ENCODE measurements around the gene CLEC10A.
"Not testable (repeated sequence)": the region's sequence is repeated elsewhere in the genome, so short reads cannot be mapped to it uniquely, and the experiment has no call there.

Gene CLEC10A

DNA sequence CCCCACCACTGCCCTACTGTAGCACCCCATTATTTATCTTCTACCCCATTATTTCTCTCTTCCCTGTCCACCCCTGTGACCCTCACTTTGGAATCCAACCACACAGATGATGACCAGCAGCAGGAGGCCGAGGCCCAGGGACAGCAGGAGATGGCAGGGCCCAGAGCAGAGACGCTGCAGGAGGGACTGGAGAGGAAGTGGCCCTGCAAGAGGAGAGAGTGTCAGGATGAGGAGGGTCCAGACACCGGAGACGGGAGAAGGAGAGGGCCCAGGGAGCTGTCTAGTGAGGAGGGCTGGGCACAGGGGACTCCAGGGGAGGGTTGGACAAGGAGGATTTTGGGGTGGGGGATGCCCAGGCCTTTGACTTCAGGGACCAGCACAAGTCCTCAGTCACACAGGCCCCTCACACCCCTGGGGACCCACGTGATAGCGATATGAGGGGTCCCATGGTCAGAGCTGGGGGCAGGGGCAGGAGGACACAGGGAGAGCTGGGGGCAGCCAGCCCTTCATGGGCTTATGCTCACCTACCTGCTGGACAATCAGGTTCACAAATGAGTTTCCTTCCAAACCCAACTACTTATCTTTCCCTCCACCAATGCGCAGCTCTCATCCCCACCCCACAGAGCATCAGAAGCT lies 2.0 kb downstream of the CLEC10A start:
- no peak for DNase-seq (ENCODE audit: low read depth in 4 of 4, low spot score in 1 of 4)

DNA sequence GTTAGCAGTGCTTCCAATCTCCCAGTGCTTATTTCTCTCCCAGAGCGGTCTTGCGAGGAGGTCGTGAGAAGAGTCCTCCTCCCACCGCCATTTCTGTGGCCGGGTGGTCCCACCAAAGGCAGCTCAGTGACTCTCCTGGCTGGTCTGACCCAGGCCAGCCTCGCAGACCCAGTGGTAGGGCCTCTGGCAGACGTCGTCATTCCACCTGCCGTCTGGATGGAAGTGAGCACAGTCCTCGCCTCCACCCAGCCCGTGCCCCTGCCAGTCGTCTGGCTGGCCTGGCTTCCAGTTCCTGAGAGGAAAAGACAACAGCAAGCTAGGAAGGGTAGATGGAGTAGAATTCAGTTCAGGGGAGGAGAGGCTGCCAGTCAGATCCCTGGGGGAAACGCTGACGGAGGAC lies 5.1 kb downstream of the CLEC10A start:
- no peak for DNase-seq (ENCODE audit: low read depth in 4 of 4, low spot score in 1 of 4)

DNA sequence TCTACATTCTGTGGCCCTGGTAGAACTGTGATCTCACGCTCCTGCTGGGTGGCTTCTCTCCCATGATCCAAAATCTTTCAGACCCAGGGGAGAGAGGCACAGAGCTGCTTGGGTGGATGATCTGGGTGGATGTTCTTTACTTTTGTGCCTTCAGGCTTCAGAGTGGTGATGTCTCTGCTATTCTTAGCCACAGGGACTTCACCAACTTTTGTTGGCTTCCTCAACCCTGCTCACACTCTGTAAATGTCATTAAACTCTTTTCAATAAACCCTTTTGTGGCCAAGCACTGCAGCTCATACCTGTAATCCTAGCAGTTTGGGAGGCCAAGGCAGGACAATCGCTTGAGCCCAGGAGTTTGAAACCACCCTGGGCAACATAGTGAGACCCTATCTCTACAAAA lies 7.6 kb downstream of the CLEC10A start:
- DNase-seq (ENCODE audit: low read depth in 4 of 4, low spot score in 1 of 4) = no peak

DNA sequence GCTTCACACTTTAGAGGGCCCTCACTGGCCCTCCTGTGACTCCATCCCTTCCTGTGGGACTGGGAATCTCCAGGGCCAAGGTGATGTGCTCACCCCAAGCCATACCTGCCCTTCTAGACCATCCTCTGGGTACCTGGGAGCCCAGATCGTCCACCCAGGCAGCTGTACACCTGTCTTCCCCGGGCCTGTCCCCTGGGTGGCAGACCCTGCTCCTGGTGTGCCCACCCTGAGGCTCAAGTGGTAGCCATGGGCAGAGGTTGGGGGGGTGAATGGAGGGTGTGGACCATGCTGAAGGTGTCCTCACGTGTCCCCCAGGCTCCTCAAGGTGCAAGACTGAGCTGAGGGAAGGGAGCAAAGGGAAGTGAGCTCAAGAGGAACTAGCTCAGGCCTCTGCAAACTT lies 9.3 kb downstream of the CLEC10A start:
- no peak for DNase-seq (ENCODE audit: low read depth in 4 of 4, low spot score in 1 of 4)

DNA sequence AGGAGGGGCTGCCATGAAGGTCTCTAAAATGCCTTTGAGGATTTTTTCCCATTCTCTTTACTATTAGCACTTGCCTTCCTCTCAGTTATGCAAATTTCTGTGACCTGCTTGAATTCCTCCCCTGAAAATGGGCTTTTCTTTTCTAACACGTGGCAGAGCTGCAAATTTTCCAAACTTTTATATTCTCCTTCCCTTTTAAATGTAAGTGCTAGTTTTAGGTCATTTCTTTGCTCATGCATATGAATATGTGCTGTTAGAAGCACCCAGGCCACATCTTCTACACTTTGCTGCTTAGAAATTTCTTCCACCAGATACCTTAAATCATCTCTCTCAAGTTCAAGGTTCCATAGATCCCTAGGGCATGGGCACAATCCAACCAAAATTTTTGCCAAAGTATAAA lies 11.8 kb downstream of the CLEC10A start:
- no peak for DNase-seq (ENCODE audit: low read depth in 4 of 4, low spot score in 1 of 4)

DNA sequence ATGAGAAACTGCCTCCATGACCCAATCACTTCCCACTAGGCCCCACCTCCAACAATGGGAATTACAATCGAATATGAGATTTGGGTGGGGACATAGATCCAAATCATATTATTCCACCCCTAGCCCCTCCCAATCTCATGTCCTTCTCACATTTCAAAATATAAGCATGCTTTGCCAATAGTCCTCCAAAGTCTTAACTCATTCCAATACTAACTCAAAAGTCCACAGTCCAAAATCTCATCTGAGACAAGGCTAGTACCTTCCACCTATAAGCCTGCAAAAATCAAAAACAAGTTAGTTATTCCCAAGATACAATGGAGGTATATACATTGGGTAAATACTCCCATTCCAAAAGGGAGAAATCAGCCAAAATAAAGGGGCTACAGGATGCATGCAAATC lies 12.9 kb downstream of the CLEC10A start:
- no peak for DNase-seq (ENCODE audit: low read depth in 4 of 4, low spot score in 1 of 4)

DNA sequence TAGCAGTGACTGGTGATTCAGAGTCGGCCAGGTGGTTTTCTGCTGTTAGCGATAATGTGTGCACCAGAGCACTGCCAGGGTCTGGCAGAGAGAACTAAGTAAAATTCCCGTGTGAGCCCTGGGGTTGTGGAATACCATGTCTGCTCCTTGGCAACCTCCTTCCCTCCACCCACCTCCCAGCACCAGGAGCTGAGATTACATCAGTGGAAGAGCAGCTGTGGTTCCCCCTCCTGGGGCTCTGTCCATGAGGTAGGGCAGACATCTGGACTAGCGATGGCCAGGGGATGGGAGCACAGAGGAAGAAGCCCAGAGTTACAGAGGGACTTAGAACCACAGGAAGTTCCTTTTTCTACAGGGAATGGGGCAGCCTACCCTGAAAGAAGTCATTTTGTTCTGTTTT lies 15.8 kb downstream of the CLEC10A start:
- no peak for DNase-seq (ENCODE audit: low read depth in 4 of 4, low spot score in 1 of 4)

DNA sequence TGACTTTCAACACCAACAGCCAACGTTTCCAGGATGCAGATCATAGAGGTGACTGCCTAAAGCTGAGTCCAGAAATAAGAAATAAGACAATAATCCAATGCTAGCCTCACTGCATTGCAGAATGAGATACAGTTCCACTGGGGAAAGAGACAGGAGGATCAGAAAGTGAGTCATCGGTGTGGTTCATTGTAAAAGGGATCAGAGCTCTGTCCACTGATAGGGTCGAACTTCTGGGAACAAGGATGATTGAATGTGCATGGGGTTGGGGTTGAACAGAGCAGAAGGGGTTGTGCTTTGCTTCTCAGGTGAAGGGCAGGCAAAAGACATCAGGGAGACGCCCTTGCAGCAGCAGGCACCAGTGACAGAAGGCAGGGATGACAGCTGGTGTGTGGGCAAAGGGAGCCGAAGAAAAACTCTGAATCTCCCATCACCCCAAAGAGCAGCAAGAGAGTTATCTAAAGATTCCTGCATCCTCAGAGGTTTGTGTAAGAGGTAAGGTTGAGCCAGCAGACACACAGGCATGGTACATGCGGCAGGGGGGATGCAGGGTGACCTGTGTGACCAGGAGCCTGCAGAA lies 16.4 kb downstream of the CLEC10A start:
- no peak for DNase-seq (ENCODE audit: low read depth in 4 of 4, low spot score in 1 of 4)

DNA sequence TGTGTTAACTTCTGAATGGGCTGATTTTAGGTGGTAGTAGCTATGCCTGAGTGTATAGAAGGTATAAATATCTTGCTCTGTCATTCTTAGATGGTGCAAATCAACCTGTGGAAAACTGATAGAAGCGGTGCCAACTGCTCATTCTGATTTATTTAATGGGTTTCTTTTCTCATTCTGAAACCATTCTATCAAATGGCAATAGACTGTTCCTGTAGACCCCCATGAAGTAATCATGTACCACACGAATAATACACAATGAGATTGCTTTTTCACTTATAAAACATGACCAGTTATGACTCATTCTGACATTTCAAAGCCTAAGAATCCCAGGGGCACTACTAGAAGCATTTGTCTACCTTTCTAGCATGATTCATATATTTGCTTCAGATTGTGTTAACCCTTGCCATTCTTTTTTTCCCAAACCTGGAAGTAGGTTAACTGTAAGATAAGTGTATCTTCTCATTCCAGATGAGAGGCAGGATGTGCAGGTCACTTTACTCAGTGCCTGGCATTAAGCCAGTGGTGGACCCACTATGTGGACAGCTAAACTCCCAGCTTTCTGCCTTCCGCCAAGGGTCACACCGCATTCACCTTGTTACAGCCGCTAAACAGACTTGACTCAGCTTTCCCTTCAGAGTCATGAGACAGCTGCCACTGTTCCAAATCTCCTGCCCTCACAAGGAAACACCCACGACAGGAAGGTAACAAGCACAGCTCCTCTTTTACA lies 19.7 kb downstream of the CLEC10A start:
- peak in 2 of 4 experiments; percentile 26 to 43 for DNase-seq (ENCODE audit: low read depth in 4 of 4, low spot score in 1 of 4)

DNA sequence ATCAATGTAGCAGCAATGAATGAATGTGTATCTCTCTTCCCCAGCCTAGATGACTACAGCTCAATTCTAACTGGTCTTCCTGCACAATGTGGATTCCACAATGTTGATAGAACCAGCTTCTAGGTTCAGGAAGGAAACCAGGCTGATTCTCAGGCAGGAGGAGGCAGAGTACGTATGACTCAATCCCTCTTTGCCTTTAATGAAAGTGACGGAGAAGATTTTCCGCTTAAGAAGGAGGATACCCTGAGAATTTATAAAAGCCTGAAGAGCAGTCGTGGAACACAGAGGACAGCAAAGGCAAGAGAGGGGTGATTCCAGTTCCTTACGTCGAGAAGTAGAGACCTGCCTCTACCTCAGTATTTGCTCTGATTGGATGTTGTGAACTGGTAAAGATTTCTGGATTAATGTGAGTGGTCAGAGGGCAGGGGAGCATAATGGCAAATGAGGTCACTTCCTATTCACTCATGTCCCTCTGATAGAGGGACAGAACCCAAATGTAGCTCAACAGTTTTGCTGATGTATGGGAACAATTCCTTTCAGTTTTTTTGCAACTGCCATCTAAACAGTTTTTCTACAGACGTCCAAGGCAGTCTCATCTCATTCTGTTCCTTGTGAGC lies 21.1 kb downstream of the CLEC10A start:
- no peak for DNase-seq (ENCODE audit: low read depth in 4 of 4, low spot score in 1 of 4)

DNA sequence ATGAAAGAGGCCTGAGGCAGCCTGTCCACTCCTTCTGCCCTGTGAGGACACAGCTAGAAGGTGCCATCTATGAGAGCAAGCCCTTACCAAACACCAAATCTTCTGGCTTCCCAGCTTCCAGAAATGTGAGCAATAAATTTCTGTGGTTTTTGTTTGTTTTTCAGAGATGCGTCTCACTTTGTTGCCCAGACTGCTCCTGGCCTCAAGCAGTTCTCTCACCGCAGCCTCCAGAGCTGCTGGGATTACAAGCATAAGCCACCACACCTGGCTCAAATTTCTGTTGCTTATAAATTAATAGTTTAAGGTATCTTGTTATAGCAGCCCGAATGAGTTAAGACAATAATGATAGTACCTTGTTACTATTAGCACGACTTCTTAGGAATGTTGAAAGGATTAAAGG lies 23.7 kb downstream of the CLEC10A start:
- no peak for DNase-seq (ENCODE audit: low read depth in 4 of 4, low spot score in 1 of 4)

DNA sequence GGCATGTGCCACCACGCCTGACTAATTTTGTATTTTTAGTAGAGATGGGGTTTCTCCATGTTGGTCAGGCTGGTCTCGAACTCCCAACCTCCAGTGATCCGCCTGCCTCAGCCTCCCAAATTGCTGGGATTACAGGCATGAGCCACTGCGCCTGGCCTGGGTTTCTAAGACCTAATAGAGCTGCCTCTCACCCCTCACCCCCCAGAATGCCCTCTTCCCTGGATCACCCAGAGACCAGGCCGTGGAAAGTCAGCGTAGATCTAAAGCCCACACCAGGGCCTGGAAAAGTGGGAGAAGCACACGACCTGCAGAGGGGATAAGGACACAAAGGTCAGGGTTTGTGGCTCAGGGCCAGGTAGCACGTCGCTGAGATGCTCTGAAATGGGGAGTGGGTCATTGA lies 29.5 kb downstream of the CLEC10A start:
- DNase-seq (ENCODE audit: low read depth in 4 of 4, low spot score in 1 of 4) = not testable (repeated sequence)

DNA sequence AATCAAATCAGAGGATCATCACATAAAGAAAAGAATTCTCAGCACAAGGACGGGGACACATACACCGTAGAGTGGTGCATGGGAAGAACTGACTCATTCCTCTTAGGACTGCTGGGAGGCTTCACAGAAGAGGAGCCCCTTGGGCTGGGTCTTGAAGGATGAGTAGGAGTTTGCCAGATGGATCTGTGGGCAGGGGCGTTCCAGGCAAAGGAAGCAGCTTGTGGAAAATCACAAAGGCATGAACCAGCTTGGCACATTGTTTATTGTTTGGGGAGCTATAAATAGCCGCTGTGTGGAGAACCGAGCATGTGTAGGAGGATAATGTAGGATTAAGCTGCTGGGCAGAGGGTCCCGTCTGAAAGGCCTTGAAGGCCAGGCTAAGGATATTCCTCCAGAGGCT lies 31.1 kb downstream of the CLEC10A start:
- DNase-seq (ENCODE audit: low read depth in 4 of 4, low spot score in 1 of 4) = no peak

DNA sequence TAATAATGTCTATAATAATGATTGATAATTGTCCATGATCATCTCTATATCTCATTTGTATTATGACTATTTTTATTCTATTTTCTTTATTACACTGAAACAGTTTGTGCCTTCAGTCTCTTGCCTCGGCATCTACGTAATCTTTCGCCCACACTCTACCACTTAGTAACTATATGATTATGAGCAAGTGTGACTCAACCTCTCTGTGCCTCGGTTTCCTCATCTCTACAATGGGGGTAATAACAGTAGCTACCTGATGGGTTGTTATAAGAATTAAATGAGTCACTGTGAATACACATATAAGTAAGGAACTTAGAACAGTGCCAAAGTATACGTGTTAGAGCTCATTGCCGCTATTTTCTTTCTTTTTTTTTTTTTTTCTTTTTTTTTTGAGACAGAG lies 32.5 kb downstream of the CLEC10A start:
- no peak for DNase-seq (ENCODE audit: low read depth in 4 of 4, low spot score in 1 of 4)

DNA sequence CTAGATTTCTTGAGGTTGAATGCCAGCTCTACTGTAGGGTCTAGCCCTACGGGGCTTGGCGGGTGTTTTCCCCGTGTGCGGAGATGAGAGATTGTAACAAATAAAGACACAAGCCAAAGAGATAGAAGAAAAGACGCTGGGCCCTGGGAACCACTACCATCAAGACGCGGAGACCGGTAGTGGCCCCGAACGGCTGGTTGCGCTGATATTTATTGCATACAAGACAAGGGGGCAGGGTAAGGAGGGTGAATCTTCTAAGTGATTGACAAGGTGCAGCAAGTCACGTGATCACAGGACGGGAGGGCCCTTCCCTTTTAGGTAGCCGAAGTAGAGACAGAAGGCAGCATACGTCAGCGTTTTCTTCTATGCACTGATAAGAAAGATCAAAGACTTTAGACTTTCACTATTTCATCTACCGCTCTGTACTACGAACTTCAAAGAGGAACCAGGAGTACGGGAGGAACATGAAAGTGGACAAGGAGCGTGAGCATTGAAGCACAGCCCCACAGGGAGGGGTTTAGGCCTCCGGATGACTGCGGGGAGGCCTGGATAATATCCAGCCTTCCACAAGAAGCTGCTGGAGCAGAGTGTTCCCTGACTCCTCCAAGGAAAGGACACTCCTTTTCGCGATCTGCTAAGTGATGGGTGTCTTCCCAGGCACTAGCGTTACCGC lies 33.2 kb downstream of the CLEC10A start:
- DNase-seq (ENCODE audit: low read depth in 4 of 4, low spot score in 1 of 4) = peak in 2 of 4 experiments; percentile 44 to 63

DNA sequence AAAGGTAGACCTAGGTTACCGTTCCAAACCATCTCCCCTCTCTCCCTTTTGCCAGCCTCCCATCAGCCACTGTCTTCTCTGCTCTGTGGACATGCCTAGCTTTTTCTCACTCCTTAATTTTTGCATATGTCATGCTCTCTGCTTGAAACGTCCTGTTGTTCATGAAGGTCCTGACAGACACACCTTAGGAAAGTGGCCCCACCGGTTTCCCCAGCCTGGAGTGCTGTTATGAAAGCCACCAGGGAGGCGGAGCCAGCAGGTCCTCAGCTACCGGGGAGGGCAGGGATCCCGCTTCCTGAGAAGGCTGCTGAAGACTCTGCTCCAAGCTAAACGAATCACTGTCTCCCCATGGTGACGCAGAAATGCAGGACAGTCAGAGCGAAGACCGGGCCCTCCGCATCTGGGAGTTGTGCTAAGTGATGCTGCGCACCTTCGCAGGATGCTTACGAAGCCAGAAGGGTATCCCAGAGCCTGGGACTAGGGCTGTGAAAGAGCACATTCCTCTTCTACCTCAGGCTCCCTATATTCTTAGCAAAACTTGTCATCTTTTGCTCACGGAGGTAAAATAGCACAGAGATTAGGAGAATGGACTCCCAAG lies 33.8 kb downstream of the CLEC10A start:
- DNase-seq (ENCODE audit: low read depth in 4 of 4, low spot score in 1 of 4) = no peak

DNA sequence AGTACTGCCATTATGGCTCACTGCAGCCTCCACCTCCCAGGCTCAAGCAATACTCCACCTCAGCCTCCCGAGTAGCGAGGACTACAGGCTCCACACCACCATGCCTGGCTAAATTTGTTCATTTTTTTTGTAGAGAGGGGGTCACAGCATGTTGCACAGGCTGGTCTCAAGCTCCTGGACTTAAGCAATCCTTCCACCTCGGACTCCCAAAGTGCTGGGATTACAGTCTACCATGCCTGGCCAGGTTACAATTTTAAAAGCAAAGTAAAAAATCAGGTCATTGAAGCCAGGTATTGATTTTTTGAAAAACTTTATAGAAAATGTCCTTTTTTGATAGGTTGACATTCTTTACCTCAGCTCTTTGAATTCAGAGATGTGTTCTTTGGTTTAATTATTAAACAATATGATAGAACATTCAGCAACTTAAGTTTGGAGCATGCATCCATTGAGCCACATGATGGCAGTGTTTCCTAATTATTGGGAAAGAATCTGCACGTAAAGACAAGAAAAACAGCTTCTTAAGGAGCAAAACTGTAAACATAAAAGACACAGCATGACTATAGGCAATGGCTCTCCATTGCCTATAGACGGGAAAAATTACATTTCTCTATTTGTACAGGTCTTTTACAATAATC lies 34.4 kb downstream of the CLEC10A start:
- no peak for DNase-seq (ENCODE audit: low read depth in 4 of 4, low spot score in 1 of 4)

DNA sequence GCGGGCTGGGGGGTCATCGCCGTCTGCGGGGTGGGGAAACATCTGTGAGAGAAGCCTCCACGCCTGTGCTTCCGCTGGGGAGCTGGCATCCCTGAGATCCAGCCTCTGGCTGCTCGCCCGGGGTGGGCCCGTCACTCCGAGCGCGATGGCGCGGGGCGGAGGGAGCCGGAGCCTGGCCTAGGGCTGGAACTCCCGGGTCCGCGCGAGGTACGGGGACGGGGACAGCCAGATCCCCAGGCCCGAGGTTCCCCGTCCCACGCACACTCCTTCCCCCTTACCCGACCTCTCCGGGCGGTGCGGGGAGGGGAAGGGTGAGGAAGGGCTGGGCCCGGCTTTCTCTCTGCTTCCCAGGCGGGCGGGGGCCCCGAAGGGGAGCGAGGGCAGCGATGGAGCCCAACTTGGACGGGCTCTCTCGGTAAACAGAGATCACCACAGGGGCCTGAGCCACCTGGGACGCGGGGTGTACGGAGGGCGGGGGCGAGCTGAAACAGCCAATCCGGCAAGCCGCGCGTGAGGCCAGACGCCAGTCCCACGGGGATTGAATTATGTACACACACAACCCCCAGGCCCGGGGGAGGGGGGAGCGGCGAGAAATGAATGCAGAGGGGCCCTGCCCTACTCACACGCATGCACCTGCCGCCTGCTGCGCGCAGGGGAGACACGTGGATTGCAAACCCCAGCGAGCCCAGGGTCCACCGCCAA lies 36.4 kb downstream of the CLEC10A start, which contains the start of gene SLC16A11:
Gene SLC16A11, minus strand, starts transcription at position 596 of the 702 bp plus-strand sequence. Its CDS starts 579 bp downstream, at position 17.
- no peak for DNase-seq (ENCODE audit: low read depth in 4 of 4, low spot score in 1 of 4)

DNA sequence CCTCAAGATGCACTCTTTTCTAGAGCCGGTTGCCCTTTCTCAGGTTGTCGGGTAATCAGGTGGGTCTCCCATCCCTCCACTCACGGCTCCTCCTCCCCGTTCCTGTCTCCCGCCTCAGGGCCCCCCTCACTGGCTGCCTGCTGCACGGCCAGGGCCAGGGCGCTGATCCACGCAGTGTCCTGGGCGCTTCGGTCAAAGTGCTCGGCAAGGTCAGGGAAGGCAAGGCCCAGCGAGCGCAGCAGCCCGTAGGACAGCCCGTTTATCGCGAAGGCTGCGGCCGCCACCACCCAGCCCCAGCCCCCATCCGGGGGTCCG lies 36.9 kb downstream of the CLEC10A start:
- DNase-seq (ENCODE audit: low read depth in 4 of 4, low spot score in 1 of 4) = no peak

DNA sequence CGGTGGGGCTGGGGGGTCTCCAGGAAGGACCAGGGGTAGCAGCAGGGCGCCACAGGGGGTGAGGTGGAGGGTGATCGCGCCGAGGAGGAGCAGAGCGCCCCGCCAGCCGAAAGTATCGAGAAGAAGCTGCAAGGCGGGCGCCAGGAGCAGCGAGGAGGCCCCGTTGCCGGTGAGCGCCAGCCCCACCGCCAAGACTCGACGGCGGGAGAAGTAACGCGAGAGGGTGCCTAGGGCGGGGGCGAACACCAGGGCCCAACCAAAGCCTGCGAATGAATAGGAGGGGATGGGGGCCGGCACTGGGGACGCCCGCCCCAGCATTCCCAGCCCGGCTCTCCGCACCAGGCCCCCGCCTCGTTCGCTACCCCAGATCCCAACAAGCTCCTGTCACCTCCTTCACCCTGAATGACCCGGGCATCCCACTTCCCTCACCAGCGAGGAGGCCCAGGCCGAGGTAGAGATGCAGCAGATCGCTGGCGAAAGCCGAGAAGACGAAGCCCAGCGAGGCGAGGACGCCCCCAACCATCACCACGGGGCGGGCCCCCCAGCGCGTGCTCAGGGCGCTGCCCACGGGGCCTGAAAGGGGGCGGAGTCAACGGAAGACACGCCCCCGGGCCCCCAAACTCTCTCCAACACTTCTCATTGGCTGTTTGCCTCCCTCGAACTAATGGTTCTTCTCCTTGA lies 37.4 kb downstream of the CLEC10A start:
- DNase-seq (ENCODE audit: low read depth in 4 of 4, low spot score in 1 of 4) = peak in 1 of 4 experiments; percentile 23
